Activated gamma-delta T cell treated with Interleukin-2 at 50 U/mL for 16 hours (primary cell): ENCODE measurements around the gene LDB2.

Experiments used
- DNase-seq: peaks from one replicate; pipeline ENCODE4 v3.0.0-alpha.2; 2020

The LDB2 gene

GRCh38 chr4:16676230-16676770, 222.1 kb downstream of the LDB2 start:
- no peak for DNase-seq

GRCh38 chr4:16674082-16674481, 224.4 kb downstream of the LDB2 start:
- DNase-seq, result no peak

GRCh38 chr4:16672421-16672820, 226.0 kb downstream of the LDB2 start:
- no peak for DNase-seq

DNA sequence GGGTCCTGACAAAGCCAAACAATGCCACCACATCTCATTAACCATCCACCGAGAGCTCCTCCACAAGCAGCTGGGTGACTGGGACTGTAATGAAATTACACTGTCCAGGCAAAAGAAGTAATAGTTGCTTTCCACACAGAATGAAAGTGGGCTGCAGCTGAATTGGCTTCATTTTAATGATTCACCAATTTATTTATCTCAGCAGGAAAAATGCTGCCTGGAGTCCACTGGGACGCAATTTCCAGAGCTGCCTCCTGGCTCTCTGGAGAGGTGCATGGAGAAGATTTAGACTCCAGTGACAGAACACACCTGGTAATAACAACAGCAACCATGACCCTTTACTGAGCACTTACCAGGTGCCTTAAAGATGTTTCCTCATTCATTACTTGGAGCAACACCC, 226.7 kb downstream of the LDB2 start:
- no peak for DNase-seq

- no peak for DNase-seq
These were observed 227.7 kb downstream of the LDB2 start for GRCh38 chr4:16670727-16671126.

- DNase-seq, result no peak
These were observed 229.4 kb downstream of the LDB2 start for GRCh38 chr4:16669036-16669435.

DNA sequence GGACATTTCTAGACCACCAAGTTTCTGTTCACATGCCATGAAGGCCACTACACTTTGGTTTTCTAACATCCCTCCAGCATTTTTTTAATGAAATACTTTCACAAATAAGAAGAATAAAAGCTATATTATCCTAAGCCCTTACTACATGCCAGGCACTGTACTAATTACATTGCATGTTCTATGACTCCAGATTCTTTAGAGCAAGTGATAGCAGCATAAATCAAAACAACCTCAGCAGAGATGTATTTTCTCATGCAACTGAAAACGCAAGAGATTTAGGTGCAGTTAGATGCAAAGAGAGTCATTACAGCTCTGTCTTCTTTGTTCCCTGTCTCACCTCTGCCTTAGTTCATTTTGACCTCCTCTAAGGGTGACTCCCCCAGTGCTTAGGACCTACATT, 230.0 kb downstream of the LDB2 start:
- DNase-seq, result no peak

GRCh38 chr4:16667464-16667863, 231.0 kb downstream of the LDB2 start:
- no peak for DNase-seq

GRCh38 chr4:16665942-16666551, 232.4 kb downstream of the LDB2 start:
- no peak for DNase-seq

DNA sequence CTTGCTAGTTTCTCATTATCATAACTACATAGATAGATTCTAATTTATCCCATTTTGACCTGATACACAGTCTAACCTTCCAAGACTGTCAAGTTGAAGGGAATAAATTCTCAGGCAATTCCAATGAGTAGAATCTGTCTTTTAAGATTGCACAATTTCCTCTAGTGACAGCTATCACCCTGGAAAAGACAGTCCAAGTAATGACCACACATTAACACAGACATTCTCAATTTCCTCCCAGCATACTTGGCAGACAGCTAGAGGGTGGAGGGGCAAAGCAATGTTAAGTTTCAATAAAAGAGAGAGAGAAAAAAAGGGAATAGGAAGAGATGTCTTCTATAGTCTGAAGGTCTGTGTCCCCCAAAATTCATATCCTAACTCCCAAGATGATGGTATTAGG, 234.7 kb downstream of the LDB2 start:
- no peak for DNase-seq

GRCh38 chr4:16663307-16663706, 235.1 kb downstream of the LDB2 start:
- no peak for DNase-seq

- DNase-seq, result no peak
These were observed 236.6 kb downstream of the LDB2 start for GRCh38 chr4:16661813-16662212.

GRCh38 chr4:16660656-16661055, 237.8 kb downstream of the LDB2 start:
- no peak for DNase-seq

DNA sequence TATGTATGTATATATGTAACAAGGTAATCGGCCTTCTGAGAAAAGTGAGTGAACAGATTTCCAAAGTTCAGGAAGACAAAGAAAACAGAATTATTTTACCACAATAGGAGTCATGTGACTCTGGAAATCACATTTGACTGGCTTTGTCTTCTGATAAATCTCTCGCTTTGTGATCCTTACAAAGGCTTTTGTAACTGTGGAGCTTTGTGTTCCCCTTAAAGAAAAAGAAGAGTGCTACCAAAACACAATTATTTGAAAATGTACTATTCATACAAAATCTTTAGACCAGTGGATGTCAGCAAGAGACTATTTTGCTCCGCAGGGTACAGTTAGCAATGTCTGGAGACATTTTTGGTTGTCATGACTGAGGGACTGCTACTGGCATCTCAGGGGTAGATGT, 238.8 kb downstream of the LDB2 start:
- no peak for DNase-seq

DNA sequence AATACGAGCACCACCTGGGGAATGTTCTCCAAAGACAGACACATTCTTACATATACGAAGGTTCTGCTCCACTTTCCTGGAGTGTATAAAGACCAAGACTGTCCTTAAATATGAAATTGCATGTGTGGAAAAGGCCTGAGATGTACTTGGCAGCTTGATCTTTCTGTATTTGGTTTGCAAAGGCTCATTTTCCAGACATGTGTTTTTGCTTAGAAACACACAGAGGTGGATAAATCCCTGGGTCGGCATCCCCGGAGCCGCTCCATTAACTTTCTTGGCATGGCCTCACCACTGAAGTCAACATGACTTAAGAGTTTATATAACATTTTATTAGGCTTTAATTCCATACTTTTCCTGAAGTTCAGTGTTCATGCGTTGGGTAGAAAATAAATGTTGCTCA, 239.4 kb downstream of the LDB2 start:
- no peak for DNase-seq

GRCh38 chr4:16658183-16658582, 240.3 kb downstream of the LDB2 start:
- no peak for DNase-seq

DNA sequence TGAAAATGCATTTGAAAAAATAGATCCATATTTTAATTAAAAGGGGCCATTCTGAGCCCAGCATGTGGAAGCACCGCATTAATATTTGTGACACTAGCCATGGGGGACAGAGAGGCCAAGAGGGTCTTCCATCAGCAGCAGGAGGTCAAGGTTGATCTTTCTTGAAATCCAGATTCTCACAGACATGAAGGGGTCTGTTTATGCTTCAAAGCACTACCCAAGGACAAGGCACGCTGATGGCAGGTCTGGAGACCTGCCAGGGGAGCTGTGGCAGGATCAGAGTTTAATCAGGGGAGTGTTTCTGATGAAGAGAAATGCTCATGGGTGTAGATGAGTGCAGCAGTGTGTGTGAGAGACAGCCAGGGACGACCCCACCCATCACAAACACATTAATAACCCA, 243.3 kb downstream of the LDB2 start:
- DNase-seq, result no peak

DNA sequence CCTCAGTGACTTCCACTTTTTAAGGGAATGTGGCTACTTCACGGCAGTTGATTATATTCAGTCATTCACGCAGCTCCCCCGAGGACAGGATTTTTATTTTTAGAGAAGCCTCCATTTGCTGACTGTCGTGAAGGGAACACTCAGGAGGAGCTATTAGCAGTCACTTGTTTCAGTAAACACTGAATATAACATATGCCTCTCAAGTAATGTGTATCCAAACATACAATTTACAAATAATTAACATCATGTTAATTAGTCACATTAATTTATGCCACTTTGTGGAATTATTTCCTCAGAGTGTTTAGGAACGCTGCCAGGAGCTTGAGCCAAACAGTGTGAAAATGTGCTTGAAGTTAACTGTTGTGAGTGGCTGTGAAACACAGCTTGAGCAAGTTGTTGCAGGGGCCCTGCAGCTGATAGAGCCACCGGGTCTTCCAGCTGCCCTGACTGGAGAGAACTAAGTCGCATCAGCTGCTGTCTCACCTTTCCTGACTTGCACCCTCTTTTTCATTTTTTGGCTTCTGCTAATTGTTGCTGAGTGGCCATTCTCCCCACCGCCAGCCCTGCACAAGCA, 245.6 kb downstream of the LDB2 start:
- no peak for DNase-seq

- DNase-seq, result no peak
These were observed 252.0 kb downstream of the LDB2 start for GRCh38 chr4:16646459-16646858.

- no peak for DNase-seq
These were observed 254.6 kb downstream of the LDB2 start for GRCh38 chr4:16643893-16644292.

GRCh38 chr4:16642897-16643296, 255.5 kb downstream of the LDB2 start:
- DNase-seq, result no peak

GRCh38 chr4:16641971-16642370, 256.5 kb downstream of the LDB2 start:
- no peak for DNase-seq

DNA sequence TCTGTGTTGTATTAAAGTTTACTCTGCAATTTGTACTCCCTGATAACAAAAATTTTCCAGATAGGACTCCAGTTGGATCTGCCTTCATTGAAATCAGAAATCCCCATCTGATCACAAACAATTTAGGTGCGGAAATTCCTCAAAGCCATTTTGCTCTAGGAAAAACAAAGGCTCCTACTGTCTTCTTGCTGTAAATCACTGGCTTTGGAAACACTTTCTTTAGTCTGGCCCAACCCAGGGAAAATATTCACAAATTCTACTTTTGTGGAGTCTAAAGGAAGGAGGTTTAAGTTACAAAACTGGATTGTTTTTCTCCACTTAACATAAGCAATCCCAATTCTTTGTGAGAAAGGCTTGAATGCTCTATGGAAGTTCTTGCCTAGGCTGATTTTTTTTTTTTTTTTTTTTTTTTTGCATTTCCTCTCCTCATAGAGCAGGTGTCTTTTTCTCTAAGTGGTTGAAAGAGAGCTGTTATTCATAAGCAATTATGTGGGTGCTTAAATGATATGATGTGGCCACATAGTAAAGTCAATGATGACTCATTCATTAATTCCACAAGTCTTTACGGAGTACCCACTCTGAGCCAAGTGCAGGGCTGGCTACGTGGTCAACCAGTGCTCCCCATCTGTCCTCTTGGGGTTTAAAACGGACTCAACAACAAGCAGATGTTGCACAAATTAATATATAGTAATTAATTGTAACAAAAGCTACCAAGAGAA, 261.4 kb downstream of the LDB2 start:
- no peak for DNase-seq

GRCh38 chr4:16636304-16636703, 262.1 kb downstream of the LDB2 start:
- DNase-seq, result no peak
